Adrenal gland (tissue), 12 donors: Measurements from ENCODE around the gene CBARP. TPM values are rescaled to one million over a fixed set of nuclear protein-coding genes. Genes with fewer than 3 reads are reported as not detected.

Experiments
- DNase-seq, 7 donors: peaks; one replicate each; pipeline ENCODE4 v3.0.0-alpha.2; 2019 to 2020
- H3K27ac ChIP-seq, 5 donors: fragments of 200-600 bp; sonication (generic) in 4 of 5; 1 replicate in 3 of 5; 2 replicates in 2 of 5; pipeline versions ENCODE4 v1.5.1 to v1.8.0; 2016 to 2020; ENCODE audit warnings: mild to moderate bottlenecking in 1 of 5
- H3K27me3 ChIP-seq: fragments of 200-600 bp; 2 replicates; pipeline ENCODE4 v1.8.0; 2021
- H3K36me3 ChIP-seq, 2 donors: fragments of 200-600 bp; replicated peaks in 1 of 2; 1 replicate in 1 of 2; 2 replicates in 1 of 2; pipeline versions ENCODE4 v1.5.1 to v1.8.0; 2018 to 2022
- H3K4me1 ChIP-seq, 2 donors: fragments of 200-600 bp; replicated peaks in 1 of 2; 1 replicate in 1 of 2; 2 replicates in 1 of 2; pipeline versions ENCODE4 v1.5.1 to v1.8.0; 2018 to 2021
- H3K4me3 ChIP-seq, 4 donors: fragments of 200-600 bp; sonication (generic) in 3 of 4; one replicate each; pipeline ENCODE4 v1.5.1; 2016 to 2018
- H3K9me3 ChIP-seq, 3 donors: fragments of 200-600 bp; sonication (generic) in 1 of 3; replicated peaks in 1 of 3; 1 replicate in 2 of 3; 2 replicates in 1 of 3; pipeline versions ENCODE4 v1.5.1 to v1.8.0; 2016 to 2021
- POLR2A ChIP-seq, 2 donors: fragments of 450-650 bp; IDR thresholded peaks; one replicate each; pipeline ENCODE4 v1.6.1; 2017; ENCODE audit warnings: antibody characterized with exemption in 2 of 2, mild to moderate bottlenecking in 2 of 2, moderate library complexity in 1 of 2
- WGBS, 4 donors: extraction: QIAGEN DNeasy Blood & Tissue Kit in 2 of 4; methylation state at CpG; one replicate each; pipeline versions ENCODE4 v1.1.5 to v1.1.7; 2013 to 2017; 5-methylcytosine and 5-hydroxymethylcytosine counted together
- intact Hi-C, 2 donors: fragments of 100-400 bp; cut with DNase I; formaldehyde crosslinking; loops; one replicate each; pipeline versions ENCODE4 v1.14.1 to v1.15.0; 2022 to 2023
- polyA plus RNA-seq, 3 donors: library from polyadenylated mRNA; stranded (reverse); fragments of 200-250 nt in 2 of 3; fragments of 350-450 nt in 1 of 3; fragmentation: Illumina TruSeq in 1 of 3; extraction: RNeasy Lipid Tissue Mini Kit (QIAGEN cat#74804) in 1 of 3; gene quantifications; one replicate each; pipeline ENCODE4 v1.2.3, GENCODE V29; 2013 to 2014
- total RNA-seq, 9 donors: library from RNA; depleted of rRNA in 4 of 9; stranded (reverse); fragments of >200 nt in 4 of 9; fragments of 120-200 nt in 1 of 9; fragmentation: NEBNext Ultra II Directional in 1 of 9; extraction: Animal tissue kit (Norgen Biotek cat#: 25700) in 1 of 9; gene quantifications; one replicate each; pipeline versions ENCODE4 v1.1.0 to v1.2.4, GENCODE V29; 2013 to 2023
- TF ChIP-seq, protein P1 (sequence below), 6 experiments: fragments of 450-650 bp in 4 of 6; fragments of 200-600 bp in 2 of 6; sonication (generic) in 1 of 6; IDR thresholded peaks; 1 replicate in 5 of 6; 2 replicates in 1 of 6; pipeline versions ENCODE4 v1.5.1 to v1.8.0; 2016 to 2021; ENCODE audit warnings: antibody characterized with exemption in 6 of 6, mild to moderate bottlenecking in 2 of 6, moderate library complexity in 1 of 6
- donor health status: healthy with polysubstance abuse.
- donor health status: Bipolar disorder and iron deficiency.
- donor health status: DM: yes; HTN: yes; CAD: no.
- donor health status: DM: no; HTN: no; CAD: no.
- donor health status: DM: no; HTN: no; CAD: no.
- donor health status: DM: yes; HTN: yes; CAD: no.

Gene CBARP
- total and polyA plus RNA-seq, 12 donors = 0.09 to 9.3 (median 1.8) TPM; not detected in 2

DNA sequence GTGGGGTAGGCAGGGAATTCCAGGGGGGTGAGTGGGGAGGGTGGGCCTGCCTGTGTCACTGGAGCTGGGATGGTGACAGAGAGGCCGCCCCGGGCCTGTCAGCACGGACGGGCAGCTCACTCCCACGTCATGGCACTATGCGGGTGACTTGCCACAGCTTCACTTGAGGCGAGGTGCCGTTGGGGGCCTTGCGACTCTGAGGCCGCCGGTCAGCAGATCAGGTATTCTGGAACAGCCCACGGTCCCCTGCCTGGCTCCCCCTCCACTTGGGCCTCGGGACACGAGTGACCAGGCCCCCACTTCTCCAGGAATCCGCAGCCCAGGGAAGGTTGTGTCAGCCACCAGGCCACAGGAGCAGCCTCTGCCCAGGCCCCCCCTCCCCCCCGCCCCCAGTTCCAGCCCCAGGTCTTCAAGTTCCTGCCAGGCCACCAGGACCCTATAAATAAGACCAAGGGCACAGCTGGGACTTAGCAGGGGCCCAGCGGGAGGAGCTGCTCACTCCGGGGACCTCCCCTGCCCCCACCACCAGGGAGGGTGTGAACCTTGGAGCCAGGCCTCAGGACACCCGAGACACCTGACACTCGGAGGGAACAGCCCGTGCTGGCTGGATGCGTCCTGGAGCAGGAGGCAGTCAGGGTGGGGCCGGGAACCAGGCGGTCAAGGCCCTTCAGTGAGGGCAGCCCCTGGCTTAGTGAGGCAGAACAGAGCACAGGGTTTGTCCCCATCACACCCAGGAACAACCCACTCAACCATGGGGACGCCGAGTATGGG is 7.9 kb upstream of the CBARP start:
- 42 to 58% (median 44%) methylated on average over 13 to 26 of the region's 26 CpGs for WGBS, 4 donors
- Histone ChIP-seq H3K36me3 (no peaks in the 10 kb centered on the region), H3K4me3 (peak overlapping the region in 1 of 4 donors; percentile 12), H3K27me3 (no peaks in the 10 kb centered on the region), H3K4me1 (peaks cover 56 to 65% of the 10 kb centered on the region in 2 donors), H3K27ac (peak overlapping the region; percentile 61 to 99 (median 93)), H3K9me3 (no peaks in the 10 kb centered on the region)
- intact Hi-C loops = loop anchor here (2.0 kb wide), 2 partner anchors 21 to 23 kb away; partner anchors contain the start of gene CIRBP (in 1 of the 2)
- peak; percentile 75 to 94 (median 87) for DNase-seq
- peak in 1 of 2 donors; percentile 54 for TF ChIP-seq POLR2A (IDR thresholded peaks at IDR 0.05)
- TF ChIP-seq, protein P1, sequence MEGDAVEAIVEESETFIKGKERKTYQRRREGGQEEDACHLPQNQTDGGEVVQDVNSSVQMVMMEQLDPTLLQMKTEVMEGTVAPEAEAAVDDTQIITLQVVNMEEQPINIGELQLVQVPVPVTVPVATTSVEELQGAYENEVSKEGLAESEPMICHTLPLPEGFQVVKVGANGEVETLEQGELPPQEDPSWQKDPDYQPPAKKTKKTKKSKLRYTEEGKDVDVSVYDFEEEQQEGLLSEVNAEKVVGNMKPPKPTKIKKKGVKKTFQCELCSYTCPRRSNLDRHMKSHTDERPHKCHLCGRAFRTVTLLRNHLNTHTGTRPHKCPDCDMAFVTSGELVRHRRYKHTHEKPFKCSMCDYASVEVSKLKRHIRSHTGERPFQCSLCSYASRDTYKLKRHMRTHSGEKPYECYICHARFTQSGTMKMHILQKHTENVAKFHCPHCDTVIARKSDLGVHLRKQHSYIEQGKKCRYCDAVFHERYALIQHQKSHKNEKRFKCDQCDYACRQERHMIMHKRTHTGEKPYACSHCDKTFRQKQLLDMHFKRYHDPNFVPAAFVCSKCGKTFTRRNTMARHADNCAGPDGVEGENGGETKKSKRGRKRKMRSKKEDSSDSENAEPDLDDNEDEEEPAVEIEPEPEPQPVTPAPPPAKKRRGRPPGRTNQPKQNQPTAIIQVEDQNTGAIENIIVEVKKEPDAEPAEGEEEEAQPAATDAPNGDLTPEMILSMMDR (IDR thresholded peaks at IDR 0.05) = no peak

DNA sequence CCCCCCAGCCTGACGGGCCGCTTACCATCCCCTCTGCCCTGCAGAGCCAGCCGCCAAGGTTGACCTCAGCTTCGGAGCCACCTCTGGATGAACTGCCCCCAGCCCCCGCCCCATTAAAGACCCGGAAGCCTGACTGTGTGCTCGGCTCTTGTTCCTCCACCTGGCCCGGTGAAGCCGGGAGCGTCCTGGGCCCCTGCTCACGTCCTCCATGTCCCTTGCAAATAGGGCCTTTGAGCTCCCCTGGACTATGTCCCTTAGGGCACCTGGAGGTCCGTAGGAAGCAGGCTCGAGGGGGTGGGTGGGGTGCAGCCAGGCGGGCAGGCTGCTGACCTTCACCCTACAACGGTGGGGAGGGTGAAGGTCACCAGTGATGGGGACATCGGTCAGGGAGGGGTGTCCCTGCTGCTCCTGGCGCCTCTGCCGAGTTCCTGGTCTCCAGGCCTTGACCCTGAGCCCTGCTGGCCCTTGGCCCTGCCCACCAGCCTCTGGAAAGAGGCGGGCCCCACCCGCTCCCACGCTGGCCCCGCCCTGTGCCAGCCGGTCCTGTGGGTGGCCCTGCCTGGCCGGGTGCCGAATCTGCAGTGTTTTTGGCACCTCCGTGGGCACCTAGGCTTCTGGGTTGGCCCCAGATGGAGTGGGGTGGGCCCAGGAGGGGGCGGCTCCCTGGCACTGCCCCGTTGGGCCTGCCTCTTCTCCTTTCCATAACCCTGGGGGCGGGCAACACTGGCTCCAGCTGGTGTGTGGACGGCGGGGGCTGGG is 7.1 kb upstream of the CBARP start:
- peak overlapping the region; percentile 61 to 99 (median 93) for H3K27ac ChIP-seq
- H3K9me3 ChIP-seq = no peaks in the 10 kb centered on the region
- TF ChIP-seq, protein P1 (IDR thresholded peaks at IDR 0.05) = no peak
- no peak for TF ChIP-seq POLR2A (IDR thresholded peaks at IDR 0.05)
- DNase-seq = peak; percentile 75 to 86 (median 81)
- H3K27me3 ChIP-seq = no peaks in the 10 kb centered on the region
- intact Hi-C loops = loop anchor here (2.0 kb wide), 2 partner anchors 22 to 24 kb away; partner anchors contain the start of gene CIRBP (in 1 of the 2)
- H3K4me1 ChIP-seq = peaks cover 60 to 69% of the 10 kb centered on the region in 2 donors
- 16 to 24% (median 18%) methylated on average over 8 to 31 of the region's 31 CpGs for WGBS, 4 donors
- H3K36me3 ChIP-seq = no peaks in the 10 kb centered on the region
- H3K4me3 ChIP-seq = peak overlapping the region in 1 of 4 donors; percentile 12

DNA sequence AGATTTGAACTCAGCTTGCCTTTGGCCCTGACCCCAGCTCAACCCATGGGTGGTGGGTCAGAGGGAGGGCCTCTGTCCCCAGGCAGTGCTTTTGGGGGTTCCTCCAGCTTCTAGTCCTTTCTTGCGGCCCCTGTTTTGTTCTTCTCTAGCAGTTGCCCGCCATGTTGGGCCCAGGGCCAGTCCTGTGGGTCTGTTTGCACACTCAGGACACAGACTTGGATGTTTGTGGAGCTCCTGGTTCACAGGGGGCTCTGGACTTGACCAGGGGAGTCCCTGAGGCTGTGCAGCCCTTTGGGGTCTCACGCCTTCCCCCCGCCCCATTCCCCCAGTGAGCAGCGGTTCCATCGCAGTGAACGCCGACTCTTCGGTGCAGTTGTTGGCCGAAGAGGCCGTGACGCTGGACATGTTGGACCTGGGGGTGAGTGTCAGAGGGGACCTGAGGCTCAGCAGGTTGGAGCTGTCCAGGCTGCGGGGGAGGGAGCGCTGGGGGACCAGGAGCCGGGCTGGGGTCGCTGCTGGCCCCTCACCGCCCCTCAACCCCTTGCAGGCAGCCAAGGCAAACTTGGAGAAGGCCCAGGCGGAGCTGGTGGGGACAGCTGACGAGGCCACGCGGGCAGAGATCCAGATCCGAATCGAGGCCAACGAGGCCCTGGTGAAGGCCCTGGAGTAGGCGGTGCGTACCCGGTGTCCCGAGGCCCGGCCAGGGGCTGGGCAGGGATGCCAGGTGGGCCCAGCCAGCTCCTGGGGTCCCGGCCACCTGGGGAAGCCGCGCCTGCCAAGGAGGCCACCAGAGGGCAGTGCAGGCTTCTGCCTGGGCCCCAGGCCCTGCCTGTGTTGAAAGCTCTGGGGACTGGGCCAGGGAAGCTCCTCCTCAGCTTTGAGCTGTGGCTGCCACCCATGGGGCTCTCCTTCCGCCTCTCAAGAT is 6.2 kb upstream of the CBARP start:
- H3K36me3 ChIP-seq = no peaks in the 10 kb centered on the region
- H3K4me1 ChIP-seq = peaks cover 60 to 69% of the 10 kb centered on the region in 2 donors
- peak; percentile 89 to 94 (median 92) for DNase-seq
- no peaks in the 10 kb centered on the region for H3K9me3 ChIP-seq
- H3K27me3 ChIP-seq = no peaks in the 10 kb centered on the region
- TF ChIP-seq POLR2A (IDR thresholded peaks at IDR 0.05) = no peak
- TF ChIP-seq, protein P1 (IDR thresholded peaks at IDR 0.05) = peak; percentile 90 to 98 (median 96)
- intact Hi-C loops = loop anchor here (2.0 kb wide), 2 partner anchors 23 to 25 kb away; partner anchors contain the start of gene CIRBP (in 1 of the 2)
- H3K27ac ChIP-seq = peak overlapping the region; percentile 61 to 99 (median 93)
- WGBS, 4 donors = 26 to 61% (median 33%) methylated on average over 10 to 33 of the region's 33 CpGs
- peak overlapping the region in 1 of 4 donors; percentile 12 for H3K4me3 ChIP-seq
